ENCODE measurements around the gene SPANXN3. TPM values are rescaled to one million over a fixed set of nuclear protein-coding genes. Genes with fewer than 3 reads are reported as not detected.
"Not testable (repeated sequence)": the region's sequence is repeated elsewhere in the genome, so short reads cannot be mapped to it uniquely, and the experiment has no call there.

The SPANXN3 gene, protein sequence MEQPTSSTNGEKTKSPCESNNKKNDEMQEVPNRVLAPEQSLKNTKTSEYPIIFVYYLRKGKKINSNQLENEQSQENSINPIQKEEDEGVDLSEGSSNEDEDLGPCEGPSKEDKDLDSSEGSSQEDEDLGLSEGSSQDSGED
- total RNA-seq: not detected

- H3K36me3 Mint-ChIP-seq (ENCODE audit: low read depth); H3K4me3 Mint-ChIP-seq; H3K9me3 Mint-ChIP-seq; H3K4me1 Mint-ChIP-seq (ENCODE audit: low read depth); CTCF ChIA-PET; POLR2A ChIA-PET; intact Hi-C loops (cut with micrococcal nuclease); H3K27me3 Mint-ChIP-seq; DNase-seq; ATAC-seq; H3K27ac Mint-ChIP-seq: not testable (repeated sequence)
These were observed at the start of gene SPANXN3 for GRCh38 chrX:143517375-143517774. Gene SPANXN3 (minus strand): TSS chrX:143517475. CDS start chrX:143517391, 84 bp downstream.

DNA sequence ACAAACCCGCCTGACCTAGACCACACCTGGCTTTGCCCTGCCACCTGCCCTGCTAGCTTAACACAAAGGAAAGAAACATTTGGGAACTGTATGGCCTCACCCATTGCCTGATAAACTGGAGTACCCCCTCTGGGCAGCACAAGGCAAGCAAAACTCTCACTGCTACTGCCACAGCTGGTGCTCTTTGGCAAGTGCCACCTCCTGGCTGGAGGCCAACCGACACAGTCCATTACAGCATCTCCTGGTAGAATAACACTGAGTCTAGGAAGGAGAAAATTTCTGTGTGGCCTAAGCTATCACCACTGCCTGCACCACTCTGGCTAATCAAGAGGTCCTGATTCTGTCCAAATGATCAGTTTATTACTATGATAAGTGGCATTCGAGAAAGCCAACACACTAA is 18.9 kb upstream of the SPANXN3 start:
- Mint-ChIP-seq H3K36me3 (ENCODE audit: low read depth) (no peaks in the 10 kb centered on the region), H3K27me3 (no peaks in the 10 kb centered on the region), H3K27ac (no peak overlapping the region), H3K4me1 (ENCODE audit: low read depth) (no peaks in the 10 kb centered on the region), H3K9me3 (peaks cover 1% of the 10 kb centered on the region), H3K4me3 (no peak overlapping the region)
- TF ChIP-seq, protein P1, sequence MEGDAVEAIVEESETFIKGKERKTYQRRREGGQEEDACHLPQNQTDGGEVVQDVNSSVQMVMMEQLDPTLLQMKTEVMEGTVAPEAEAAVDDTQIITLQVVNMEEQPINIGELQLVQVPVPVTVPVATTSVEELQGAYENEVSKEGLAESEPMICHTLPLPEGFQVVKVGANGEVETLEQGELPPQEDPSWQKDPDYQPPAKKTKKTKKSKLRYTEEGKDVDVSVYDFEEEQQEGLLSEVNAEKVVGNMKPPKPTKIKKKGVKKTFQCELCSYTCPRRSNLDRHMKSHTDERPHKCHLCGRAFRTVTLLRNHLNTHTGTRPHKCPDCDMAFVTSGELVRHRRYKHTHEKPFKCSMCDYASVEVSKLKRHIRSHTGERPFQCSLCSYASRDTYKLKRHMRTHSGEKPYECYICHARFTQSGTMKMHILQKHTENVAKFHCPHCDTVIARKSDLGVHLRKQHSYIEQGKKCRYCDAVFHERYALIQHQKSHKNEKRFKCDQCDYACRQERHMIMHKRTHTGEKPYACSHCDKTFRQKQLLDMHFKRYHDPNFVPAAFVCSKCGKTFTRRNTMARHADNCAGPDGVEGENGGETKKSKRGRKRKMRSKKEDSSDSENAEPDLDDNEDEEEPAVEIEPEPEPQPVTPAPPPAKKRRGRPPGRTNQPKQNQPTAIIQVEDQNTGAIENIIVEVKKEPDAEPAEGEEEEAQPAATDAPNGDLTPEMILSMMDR (IDR thresholded peaks at IDR 0.05): no peak
- ChIA-PET POLR2A (no interaction called here), CTCF (no interaction called here)
- ATAC-seq: no peak
- intact Hi-C loops (cut with micrococcal nuclease): no loop called here
- no peak for DNase-seq

DNA sequence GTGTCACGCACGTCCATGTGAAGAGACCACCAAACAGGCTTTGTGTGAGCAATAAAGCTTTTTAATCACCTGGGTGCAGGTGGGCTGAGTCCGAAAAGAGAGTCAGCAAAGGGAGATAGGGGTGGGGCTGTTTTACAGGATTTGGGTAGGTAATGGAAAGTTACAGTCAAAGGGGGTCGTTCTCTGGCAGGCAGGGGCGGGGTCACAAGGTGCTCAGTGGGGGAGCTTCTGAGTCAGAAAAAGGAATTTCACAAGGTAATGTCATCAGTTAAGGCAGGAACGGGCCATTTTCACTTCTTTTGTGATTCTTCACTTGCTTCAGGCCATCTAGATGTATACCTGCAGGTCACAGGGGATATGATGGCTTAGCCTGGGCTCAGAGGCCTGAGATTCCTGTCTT is 15.1 kb downstream of the SPANXN3 start:
- ATAC-seq; POLR2A ChIA-PET; H3K27me3 Mint-ChIP-seq; CTCF ChIA-PET; H3K36me3 Mint-ChIP-seq (ENCODE audit: low read depth); intact Hi-C loops (cut with micrococcal nuclease); H3K4me3 Mint-ChIP-seq; DNase-seq; H3K27ac Mint-ChIP-seq; H3K9me3 Mint-ChIP-seq; H3K4me1 Mint-ChIP-seq (ENCODE audit: low read depth): not testable (repeated sequence)

DNA sequence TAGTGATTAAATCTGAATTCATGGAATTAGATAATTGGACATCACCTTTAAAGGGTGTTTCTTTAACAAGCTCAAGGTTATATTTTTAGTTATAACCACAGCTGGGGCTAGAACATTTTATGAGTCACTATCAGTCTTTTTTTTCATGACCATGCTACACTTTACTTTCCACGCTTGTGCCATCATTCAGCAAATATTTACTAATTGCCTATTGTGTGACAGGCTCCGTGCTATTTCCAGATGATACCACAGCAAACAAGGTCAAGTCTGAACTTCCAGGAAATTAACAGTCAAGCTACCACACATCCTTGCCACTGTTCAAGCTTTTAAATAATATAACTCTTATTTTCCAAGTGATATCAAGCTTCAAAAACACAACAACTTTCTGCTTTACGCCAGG is 16.5 kb downstream of the SPANXN3 start:
- TF ChIP-seq, protein P1 (IDR thresholded peaks at IDR 0.05): no peak
- DNase-seq: no peak
- H3K27me3 Mint-ChIP-seq: no peaks in the 10 kb centered on the region
- H3K27ac Mint-ChIP-seq: no peak overlapping the region
- no peaks in the 10 kb centered on the region for H3K4me1 Mint-ChIP-seq (ENCODE audit: low read depth)
- H3K36me3 Mint-ChIP-seq (ENCODE audit: low read depth): no peaks in the 10 kb centered on the region
- no peak for ATAC-seq
- peaks cover 4% of the 10 kb centered on the region for H3K9me3 Mint-ChIP-seq
- intact Hi-C loops (cut with micrococcal nuclease): no loop called here
- CTCF ChIA-PET: no interaction called here
- POLR2A ChIA-PET: no interaction called here
- no peak overlapping the region for H3K4me3 Mint-ChIP-seq

DNA sequence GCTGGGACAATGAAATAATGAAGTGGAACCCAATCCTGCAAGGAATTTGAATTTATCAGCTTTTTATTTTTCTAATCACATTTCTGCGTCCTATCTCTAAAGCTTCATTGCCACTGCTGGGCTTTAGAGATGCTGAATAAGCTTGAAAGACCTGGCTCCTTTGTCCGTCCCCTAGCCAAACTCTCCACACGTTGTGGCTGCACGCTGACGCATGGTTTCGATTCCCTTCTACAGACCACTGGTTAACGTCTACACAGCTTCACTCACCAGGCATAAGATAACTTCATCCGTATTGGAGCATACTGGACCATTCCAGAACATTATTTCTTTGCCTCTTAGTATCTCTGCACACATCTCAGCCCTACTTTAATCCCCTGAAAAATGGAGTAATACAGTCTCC is 31.2 kb downstream of the SPANXN3 start:
- no peak for DNase-seq
- no peaks in the 10 kb centered on the region for H3K27me3 Mint-ChIP-seq
- no peak overlapping the region for H3K4me3 Mint-ChIP-seq
- H3K9me3 Mint-ChIP-seq: peaks cover 6% of the 10 kb centered on the region
- intact Hi-C loops (cut with micrococcal nuclease): no loop called here
- H3K36me3 Mint-ChIP-seq (ENCODE audit: low read depth): no peaks in the 10 kb centered on the region
- ChIA-PET POLR2A (no interaction called here), CTCF (no interaction called here)
- TF ChIP-seq, protein P1 (IDR thresholded peaks at IDR 0.05): no peak
- no peak overlapping the region for H3K27ac Mint-ChIP-seq
- no peaks in the 10 kb centered on the region for H3K4me1 Mint-ChIP-seq (ENCODE audit: low read depth)
- ATAC-seq: no peak

GRCh38 chrX:143476751-143477150 is 40.5 kb downstream of the SPANXN3 start:
- H3K4me3 Mint-ChIP-seq: no peak overlapping the region
- TF ChIP-seq, protein P1 (IDR thresholded peaks at IDR 0.05): no peak
- CTCF ChIA-PET: no interaction called here
- ATAC-seq (no peak), DNase-seq (no peak)
- H3K27me3 Mint-ChIP-seq: no peaks in the 10 kb centered on the region
- intact Hi-C loops (cut with micrococcal nuclease): no loop called here
- H3K36me3 Mint-ChIP-seq (ENCODE audit: low read depth): no peaks in the 10 kb centered on the region
- no peaks in the 10 kb centered on the region for H3K4me1 Mint-ChIP-seq (ENCODE audit: low read depth)
- no peak overlapping the region for H3K27ac Mint-ChIP-seq
- no peaks in the 10 kb centered on the region for H3K9me3 Mint-ChIP-seq
- POLR2A ChIA-PET: no interaction called here
